NCI-H2196 (cell line): ENCODE results near the gene NAT8L.
A peak's percentile ranks its signal among the peaks of the same experiment; 100 is the strongest.

Experiments
- DNase-seq: peaks from one replicate; lab custom pipeline; 2025; ENCODE audit not compliant: unreplicated experiment; lab: John Stamatoyannopoulos, UW

The NAT8L gene

DNA sequence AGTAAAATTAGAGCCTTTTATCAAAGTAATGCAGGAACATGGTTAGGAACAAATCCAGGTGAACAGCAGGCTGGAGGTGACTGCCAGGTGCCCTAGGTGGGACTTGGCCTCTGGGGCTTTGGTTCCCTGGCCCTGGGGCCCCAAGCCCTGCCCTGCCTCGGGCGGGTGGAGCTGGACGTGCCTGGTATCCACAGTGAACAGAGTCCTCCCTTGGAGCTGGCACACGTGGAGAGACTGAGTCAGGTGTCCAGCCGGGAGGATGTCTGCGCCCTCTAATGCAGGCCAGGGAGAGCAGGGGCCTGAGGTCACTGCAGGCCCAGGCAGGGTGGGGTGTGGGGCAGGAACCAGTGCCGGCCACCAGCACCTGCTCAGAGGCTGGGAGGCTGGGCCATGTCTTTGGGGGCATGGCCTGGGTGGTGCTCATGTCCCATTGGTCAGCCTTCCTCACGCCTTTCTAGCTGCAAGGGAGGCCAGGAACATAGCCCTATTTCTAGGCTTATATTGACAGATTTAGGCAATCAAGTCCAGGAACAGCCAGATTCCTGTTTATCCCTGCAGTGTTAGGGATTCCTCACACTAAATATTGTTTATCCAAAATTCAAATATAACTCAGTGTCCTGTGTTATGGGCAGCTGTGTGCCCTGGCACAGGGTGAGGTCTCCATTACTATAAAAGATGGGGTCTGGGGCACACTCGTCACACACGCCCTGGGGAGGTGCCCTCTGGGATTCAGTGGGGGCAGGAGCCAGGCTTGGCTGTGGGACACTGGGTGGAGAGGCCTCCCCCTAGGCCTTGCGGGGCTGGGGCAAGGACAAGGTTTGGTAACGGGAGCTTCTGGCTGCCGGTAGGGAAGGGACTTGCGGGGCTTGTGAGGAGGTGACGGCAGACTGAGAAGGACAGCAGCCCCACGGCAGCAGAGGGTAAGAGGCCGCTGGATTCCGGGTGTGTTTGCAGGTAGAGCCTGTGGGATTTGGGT, 14.3 kb upstream of the NAT8L start:
- no peak for DNase-seq

DNA sequence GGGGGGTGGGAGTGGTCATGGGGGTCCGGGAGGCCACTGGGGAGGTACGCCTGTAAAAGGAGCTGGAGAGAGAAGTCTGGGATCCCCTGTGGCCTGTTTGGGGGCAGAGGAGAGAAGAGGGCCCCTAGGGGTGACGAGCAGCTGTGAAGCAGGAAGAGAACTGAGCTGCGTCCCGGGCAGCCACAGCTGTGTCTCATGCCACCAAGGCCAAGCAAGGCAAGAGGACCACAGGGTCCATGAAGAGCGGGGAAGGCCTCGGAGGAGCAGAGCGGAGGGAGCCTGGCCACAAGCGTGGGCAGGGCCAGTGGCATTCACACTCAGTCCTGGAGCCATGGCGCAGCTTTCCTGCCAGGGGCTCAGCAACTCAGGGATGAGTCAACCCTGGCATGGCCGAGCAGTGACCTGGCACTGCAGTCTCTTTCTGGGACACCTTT, 13.6 kb upstream of the NAT8L start:
- no peak for DNase-seq

DNA sequence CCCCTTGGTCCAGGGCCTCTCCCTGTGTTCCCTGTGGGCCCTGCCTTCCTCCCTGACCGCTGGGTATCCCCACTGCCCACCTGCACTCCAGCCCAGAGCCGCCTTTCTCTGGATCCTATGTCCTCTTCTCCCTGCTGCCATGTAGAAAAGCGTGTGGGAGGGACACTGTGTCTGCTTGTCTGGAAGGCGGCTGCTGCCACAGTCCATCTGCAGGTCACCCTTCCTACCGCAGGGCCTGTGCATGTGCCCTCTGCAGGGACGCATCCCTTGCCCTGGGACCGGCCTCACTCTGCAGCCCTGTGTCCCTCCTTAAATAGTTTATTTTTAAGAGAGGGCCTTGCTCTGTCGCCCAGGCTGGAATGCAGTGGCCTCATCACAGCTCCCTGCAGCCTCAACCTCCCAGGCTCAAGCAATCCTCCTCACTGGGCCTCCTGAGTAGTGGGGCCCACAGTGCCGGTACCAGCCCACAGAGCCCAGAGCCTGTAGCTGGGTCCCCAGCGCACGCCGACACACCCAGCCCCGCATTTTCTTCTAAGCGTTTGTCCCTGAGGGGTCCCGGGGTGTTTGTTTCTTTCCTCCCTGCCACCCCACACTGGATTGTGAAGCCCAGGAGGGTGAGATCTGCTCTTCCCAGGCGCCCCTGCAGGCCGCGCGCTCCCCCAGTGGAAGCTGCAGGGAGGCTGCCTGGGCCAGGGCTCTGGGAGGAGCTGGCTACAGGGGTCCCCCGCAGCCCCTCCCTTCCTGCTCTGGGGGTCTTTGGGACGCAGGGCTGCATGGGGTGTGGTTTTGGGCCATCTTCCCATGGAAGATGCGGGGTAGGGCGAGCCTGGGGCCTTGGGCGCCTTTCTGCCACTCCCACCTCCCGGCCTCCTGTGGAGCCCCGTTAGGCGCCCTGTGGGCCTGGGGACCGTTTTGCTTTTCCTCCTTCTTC, 12.8 kb upstream of the NAT8L start:
- no peak for DNase-seq

DNA sequence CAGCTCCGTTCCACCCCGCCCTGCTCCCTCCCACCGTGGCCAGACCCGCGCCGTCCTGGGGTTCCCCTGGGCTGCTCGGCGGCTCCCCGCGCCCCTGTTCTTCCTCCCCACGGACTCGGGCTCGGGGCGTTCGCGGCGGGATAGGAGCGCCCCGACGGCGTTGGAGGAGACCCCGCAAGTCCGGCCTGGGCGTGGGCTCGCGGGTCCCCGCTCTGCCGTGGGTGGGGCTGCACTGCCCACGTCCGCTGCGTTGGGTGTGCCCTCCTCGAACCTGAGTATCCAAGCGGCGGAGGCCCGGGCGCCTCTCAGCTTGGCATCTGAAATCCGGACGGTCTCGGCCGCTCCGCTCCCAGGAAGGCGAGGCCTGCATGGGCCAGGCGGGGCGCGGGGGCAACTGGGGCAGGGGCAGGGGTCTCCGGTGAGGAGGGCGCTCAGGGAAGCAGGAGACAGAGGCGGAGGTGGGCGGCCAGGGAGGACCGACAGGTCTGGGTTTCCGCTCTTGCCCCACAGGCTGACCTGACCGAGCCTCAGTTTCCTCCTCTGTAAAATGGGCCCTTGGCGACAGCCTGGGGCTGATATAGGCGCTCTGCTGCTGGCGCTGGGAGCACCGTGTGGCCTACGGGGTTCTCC, 12.0 kb upstream of the NAT8L start:
- DNase-seq = no peak

DNA sequence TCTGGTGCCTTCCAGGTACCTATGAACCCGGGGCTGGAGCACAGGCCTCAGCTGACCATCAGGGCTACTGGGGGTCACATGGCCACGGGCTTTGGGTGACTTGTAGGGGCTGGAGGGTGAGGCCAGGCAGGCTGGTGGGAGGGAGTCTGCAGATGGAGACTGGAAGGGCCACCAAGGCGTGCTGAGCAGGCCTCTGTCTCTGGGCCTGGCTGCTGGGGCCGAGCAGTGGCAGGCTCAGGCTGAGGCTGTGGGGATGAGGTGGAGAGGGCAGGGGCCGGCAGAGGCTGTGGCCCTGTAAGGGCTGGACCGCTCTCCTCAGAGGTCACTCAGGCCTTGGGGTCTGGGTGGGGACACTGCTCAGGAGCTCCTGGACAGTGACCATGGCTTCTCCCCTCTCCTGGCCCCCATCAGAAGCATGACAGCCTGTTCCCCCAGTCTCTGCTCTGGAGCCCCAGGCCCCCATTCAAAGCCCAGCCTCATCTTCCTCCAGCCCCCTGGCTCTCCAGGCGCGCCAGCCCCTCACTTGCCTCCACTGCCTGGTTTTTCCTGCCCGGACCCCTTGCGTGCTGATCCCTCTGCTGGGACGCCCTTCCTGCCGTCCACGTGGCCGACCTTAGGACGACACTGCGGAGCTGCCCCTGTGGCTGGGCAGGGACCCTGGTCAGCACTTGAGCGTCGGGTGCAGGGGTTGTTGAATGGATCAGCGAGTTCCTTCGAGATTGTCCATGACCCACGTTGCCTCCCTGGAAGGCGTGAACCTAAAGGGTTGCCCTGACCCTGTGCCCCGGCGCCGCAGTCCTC, 11.1 kb upstream of the NAT8L start:
- no peak for DNase-seq

DNA sequence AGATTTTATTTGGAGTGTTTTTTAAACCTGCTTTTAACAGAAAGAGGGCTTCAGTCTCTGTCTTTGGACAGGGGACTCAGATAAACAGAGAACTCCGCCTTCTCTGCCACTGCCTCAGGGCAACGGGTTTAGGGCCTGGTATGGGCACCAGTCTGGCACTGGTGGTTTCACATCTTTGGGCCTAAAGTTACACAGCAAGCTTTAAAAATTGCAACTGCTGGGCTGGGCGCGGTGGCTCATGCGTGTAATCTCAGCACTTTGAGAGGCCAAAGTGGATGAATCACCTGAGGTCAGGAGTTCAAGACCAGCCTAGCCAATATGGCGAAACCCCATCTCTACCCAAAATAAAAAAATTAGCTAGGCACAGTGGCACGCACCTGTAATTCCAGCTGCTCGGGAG, 10.3 kb upstream of the NAT8L start:
- DNase-seq = no peak

DNA sequence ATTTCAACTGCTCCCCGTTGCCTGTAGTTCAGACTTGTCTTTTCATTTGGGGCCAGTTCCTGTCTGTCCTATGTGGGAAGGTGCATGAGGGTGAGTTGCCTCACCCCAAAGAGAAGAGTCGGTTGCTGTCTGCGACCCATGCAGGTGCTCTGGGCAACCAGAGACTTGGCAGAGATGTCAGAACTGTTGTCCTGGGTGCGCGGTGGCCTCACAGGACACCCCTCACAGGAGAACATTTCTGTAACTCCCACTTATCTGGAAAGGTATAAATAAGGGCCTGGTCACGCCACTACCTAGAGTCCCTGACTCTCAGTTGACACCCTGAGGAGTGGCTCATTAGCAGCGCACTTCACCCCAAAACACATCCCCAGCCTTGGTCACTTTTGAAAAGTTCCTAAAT, 9.7 kb upstream of the NAT8L start:
- DNase-seq = no peak

DNA sequence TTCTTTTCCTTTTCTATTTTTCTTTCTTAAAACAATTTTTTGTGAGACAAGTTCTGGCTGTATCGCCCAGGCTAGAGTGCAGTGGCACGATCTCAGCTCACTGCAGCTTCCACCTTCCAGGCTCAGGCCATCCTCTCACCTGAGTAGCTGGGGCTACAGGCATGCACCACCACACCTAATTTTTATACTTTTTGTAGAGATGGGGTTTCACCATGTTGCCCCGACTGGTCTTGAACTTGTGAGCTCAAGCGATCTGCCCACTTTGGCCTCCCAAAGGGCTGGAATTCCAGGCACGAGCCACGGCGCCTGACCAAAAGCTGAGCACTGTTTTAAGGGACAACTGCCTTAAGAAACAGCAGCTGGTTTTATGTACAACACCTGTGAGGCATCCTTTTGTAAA, 9.3 kb upstream of the NAT8L start:
- DNase-seq = no peak

DNA sequence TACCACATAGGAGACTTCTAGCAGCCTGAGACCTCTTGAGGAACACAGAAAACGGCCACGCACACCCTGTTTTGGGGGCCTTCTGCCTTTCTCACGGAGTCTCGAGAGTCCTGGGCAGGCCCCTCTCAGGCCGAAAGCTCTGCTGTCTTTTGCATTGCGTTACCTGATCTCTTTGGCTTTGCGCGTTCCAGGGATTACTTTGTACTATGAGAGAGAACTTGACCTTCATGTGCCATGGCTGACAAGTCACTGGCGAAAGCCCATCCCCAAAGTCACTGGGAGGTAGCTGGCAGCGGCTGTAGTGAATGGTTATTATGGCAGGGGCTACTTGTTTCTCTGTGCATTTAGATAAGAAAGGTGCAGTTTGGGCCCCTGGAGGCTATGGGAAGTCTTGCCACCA, 8.0 kb upstream of the NAT8L start:
- no peak for DNase-seq

DNA sequence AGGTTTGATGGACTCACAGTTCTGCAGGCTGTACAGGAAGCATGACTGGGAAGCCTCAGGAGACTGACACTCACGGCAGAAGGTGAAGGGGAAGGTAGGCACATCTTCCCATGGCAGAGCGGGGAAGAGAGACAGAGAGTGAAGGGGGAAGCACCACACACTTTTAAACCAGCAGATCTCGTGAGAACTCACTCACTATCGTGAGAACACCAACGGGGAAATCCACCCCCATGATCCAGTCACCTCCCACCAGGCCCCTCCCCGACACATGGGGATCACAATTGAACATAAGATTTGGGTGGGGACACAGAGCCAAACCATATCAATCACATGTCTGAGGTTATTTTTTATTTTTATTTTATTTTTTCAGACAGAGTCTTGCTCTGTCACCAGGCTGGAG, 4.9 kb upstream of the NAT8L start:
- DNase-seq = no peak

DNA sequence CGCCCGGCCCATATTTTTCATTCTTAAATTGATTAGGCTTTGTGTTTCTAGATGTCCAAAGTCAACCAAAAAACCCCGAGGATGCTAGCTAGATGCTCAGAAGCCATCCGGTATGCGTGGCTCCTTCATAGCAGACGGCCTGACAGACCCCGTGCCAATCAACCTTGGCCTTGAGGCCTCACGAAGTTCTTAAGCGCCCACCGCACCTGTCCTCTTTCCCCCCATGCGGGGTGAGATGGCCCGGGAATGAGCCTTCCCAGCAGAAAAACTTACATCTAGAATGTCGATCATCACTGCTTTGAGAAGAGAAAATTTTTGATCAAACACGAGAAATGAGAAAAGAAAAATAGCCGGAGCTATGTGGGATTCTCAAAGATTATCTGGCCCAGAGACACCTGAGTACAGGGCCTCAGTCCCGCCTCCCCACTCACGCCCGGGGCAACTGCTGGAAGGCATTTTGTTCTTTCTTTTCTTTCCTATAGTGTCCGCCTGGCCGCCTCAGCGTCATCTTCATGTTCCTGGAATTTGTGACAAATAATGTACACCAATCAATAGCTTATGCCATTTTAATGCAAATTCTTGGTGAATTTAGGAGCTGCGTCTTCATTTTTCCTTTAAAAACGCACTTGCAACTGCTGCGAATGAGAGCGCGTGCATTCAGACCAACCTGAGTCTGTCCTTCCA, 1.6 kb upstream of the NAT8L start:
- no peak for DNase-seq

DNA sequence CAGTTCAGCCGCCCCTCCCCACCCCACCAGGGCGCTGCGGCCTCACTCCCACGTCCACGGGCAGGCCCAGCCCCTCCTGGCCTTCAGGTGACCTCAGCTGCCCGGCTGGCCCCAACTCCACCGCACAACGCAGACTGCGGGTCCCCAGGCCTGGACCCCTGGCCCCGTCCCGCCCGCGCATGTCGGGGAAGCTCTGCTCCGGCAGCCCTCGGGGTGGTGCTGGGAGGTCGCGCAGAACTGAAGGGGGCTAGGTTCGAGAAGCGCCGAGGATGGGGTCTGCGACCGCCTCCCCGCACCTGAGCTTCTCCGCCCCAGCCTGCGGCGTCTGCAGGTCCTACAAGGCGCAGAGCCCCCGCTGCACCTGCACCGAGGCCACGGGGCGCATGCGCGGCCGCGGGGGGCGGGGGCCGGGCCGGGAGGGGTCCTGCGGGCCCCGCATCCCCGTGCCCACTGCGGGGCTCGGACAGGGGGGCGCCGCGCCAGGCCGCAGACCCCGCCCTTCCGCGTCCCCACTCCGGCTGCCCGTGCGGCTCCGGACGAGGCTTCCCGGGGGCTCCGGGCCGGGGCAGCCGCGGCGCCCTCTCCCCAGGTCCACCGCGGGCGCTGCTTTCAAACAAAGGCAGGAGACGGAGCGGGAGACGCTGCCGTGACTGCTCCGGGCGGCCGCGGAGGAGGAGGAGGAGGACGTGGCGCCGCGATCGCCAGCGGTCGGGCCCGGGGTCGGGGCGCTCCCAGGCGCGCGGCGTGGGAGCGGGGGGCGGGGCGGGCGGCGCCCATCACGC, 672 bp upstream of the NAT8L start:
- peak; percentile 34 for DNase-seq

DNA sequence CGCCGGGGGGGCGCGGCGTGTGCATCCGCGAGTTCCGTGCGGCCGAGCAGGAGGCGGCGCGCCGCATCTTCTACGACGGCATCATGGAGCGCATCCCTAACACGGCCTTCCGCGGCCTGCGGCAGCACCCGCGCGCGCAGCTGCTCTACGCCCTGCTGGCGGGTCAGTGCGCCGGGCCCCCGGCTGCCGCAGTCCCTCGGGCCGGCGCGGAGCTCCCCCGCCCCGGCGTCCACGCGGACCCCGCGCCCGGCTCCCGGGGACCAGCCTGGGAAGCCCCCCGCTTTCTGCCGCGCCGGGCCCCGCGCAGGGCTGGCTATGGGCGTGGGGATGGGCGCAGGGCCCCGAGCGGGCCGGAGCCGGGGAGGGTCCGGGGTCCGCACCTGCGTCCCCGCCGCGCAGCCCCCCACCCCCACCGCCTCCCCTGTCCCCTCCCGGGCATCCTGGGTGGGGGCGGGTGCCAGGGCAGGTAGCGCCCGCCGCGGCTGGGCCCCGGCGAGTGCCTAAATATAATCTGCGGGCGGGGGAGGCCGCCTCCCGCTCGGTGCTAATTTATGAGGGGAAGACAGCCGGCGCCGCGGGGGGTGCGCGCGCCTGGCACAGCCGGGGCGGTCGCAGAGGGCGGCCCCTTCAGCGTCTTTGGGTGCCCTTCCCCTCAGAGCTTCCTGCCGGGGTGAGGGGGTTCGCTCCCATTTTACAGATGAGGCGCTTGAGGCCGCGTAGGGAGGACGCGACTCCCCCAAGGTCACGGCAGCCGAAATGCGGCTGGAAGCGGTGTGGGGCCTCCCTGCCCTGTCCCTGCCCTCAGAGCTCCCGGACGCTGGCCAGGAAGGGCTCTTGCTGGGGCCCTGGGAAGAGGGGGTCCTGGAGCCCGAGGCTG, 837 bp downstream of the NAT8L start:
- peak; percentile 10 for DNase-seq

DNA sequence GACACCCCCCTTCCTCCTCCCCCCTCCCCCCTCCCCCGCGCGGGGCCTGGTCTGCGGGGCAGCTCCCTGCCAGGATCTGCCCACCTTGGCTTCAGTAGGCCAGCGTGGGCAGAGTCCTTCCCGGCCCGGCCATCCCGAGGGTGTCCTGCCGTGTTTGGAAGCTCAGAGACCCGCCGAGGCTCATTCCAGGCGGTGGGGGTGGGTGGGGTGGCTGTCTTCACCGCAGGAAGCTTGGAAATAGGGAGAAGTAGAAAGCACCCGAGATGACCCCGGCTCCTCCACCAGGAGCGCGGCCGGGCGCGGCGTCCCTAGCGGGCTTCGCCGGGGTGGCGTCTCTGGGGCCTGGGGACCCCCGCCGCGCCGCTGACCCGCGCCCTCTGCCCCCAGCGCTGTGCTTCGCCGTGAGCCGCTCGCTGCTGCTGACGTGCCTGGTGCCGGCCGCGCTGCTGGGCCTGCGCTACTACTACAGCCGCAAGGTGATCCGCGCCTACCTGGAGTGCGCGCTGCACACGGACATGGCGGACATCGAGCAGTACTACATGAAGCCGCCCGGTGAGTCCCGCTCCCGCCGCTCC, 1.6 kb downstream of the NAT8L start:
- DNase-seq = no peak

DNA sequence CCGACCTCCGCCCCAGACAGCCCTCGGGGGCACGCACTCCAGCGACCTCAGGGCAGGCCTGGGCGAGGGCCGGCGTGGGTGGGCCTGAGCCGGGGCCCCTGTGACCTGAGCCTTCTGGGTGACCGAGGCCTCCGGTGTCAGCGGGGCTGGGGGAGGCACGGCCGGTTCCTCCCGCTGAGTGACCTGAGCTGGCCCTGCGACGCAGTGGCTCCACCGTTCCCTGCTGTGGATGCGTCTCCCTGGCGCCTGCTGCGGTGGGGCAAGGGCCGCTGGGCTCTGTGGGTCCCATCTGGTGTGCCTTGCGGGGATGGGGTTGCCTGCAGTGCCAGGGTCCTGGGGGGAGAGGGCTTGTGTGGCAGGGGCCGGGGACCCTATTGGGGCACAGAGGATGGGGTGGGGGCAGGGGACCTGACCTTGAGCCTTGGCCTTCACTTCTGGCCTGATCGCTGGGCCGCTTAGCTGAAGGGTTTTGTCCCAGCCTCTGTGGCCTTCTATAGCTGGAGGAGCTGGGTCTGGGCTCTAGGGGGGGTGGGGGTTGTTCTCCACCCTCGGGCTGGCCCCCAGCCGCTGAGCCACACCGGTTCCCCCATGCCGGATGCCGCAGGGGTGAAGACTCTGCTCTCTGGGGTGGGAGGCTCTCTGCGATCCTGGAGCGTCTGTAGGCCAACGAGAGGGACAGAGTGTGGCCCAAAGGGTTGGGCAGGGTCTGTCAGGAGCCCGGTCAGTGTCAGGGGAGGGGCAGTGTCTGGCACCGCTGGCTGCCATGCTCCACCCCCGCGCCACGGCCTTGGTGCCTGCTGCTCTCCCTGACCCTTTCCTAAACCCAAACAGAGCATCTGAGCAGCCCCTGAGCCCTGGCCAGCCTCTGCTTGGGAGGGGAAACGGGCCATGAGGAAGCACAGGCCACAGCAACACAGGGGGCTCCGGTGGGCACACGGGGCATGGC, 2.3 kb downstream of the NAT8L start:
- no peak for DNase-seq

DNA sequence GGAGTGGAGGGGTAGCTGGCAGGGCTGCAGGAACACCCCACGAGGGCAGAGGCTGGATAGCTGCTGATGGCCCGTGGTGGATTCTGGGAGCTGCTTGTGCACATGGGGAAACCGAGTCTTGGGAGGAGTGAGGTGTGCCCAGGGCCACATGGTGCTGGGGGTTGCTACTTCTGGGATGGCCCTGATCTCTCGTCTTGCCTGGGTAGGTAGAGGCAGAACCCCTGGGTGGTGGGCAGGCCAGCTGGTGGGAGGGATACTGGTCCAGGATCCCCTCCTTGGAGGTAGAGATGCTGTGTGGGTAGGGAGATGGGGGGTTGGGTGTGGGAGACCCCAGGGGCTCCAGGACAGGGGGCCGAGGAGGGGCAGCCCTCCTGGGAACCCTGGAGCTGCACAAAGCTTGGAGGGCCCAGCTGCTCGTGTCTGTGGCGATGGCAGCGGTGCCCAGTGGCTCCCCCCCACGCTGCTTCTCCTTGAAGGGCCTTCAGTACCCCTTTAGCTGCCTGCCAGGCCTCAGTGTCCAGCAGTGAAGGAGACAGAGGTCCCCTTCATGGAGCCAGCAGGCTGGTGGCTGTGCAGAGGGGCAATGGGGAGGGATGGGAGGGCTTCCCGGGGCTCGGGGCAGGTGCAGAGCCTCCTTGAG, 3.2 kb downstream of the NAT8L start:
- DNase-seq = no peak
